Stimulated activated memory B cell treated with anti-CD40 and anti-IgM and Interleukin-4, amounts not matched to agents 10 μg/mL and 1 μg/mL and 100 μg/mL, for 72 hours (primary cell): ENCODE measurements around the gene RPS6KC1.
"Not testable (repeated sequence)": the region's sequence is repeated elsewhere in the genome, so short reads cannot be mapped to it uniquely, and the experiment has no call there.

Source experiments
- ATAC-seq: fragments of 150-1000 bp; cut with Tn5 transposase; 2 replicates; pipeline ENCODE4 v1.10.0; 2021
- H3K27ac Mint-ChIP-seq: one replicate; pipeline ENCODE4 v1.8.0; 2022; ENCODE audit warnings: mild to moderate bottlenecking, mixed read lengths
- H3K27me3 Mint-ChIP-seq: one replicate; pipeline ENCODE4 v1.8.0; 2022; ENCODE audit warnings: mixed read lengths
- H3K36me3 Mint-ChIP-seq: one replicate; pipeline ENCODE4 v1.8.0; 2022; ENCODE audit warnings: mixed read lengths
- H3K4me1 Mint-ChIP-seq: one replicate; pipeline ENCODE4 v1.8.0; 2022; ENCODE audit warnings: mixed read lengths
- H3K4me3 Mint-ChIP-seq: one replicate; pipeline ENCODE4 v1.8.0; 2022; ENCODE audit warnings: mild to moderate bottlenecking, moderate library complexity, mixed read lengths
- H3K9me3 Mint-ChIP-seq: one replicate; pipeline ENCODE4 v1.8.0; 2022; ENCODE audit warnings: mixed read lengths

The RPS6KC1 gene

GRCh38 chr1:213277036-213277435 is 226.0 kb downstream of the RPS6KC1 start:
- no peaks in the 10 kb centered on the region for H3K4me1 Mint-ChIP-seq
- H3K27ac Mint-ChIP-seq: no peak overlapping the region
- H3K27me3 Mint-ChIP-seq: no peaks in the 10 kb centered on the region
- no peak overlapping the region for H3K4me3 Mint-ChIP-seq
- no peak for ATAC-seq
- peaks cover 38% of the 10 kb centered on the region for H3K36me3 Mint-ChIP-seq
- H3K9me3 Mint-ChIP-seq: no peaks in the 10 kb centered on the region

- H3K27ac Mint-ChIP-seq: no peak overlapping the region
- no peak overlapping the region for H3K4me3 Mint-ChIP-seq
- no peak for ATAC-seq
- peaks cover 17% of the 10 kb centered on the region for H3K36me3 Mint-ChIP-seq
- peaks cover 5% of the 10 kb centered on the region for H3K9me3 Mint-ChIP-seq
- no peaks in the 10 kb centered on the region for H3K4me1 Mint-ChIP-seq
- no peaks in the 10 kb centered on the region for H3K27me3 Mint-ChIP-seq
Measured at GRCh38 chr1:213279410-213279809, 228.4 kb downstream of the RPS6KC1 start.

- Mint-ChIP-seq H3K27ac (no peak overlapping the region), H3K4me1 (no peaks in the 10 kb centered on the region), H3K4me3 (no peak overlapping the region), H3K36me3 (no peaks in the 10 kb centered on the region), H3K27me3 (no peaks in the 10 kb centered on the region), H3K9me3 (peaks cover 5% of the 10 kb centered on the region)
- ATAC-seq: no peak
Measured at GRCh38 chr1:213281640-213282301, 230.7 kb downstream of the RPS6KC1 start.

- Mint-ChIP-seq H3K27me3 (no peaks in the 10 kb centered on the region), H3K4me1 (no peaks in the 10 kb centered on the region), H3K9me3 (peaks cover 5% of the 10 kb centered on the region), H3K4me3 (no peak overlapping the region), H3K36me3 (no peaks in the 10 kb centered on the region), H3K27ac (no peak overlapping the region)
- no peak for ATAC-seq
Measured at GRCh38 chr1:213284626-213285025, 233.6 kb downstream of the RPS6KC1 start.

GRCh38 chr1:213286235-213286634 is 235.2 kb downstream of the RPS6KC1 start:
- Mint-ChIP-seq H3K36me3 (no peaks in the 10 kb centered on the region), H3K4me1 (no peaks in the 10 kb centered on the region), H3K27me3 (no peaks in the 10 kb centered on the region), H3K4me3 (no peak overlapping the region), H3K9me3 (peaks cover 5% of the 10 kb centered on the region), H3K27ac (no peak overlapping the region)
- ATAC-seq: no peak

GRCh38 chr1:213287987-213288386 is 236.9 kb downstream of the RPS6KC1 start:
- Mint-ChIP-seq H3K4me1 (no peaks in the 10 kb centered on the region), H3K27ac (no peak overlapping the region), H3K4me3 (no peak overlapping the region)

GRCh38 chr1:213291526-213291925 is 240.5 kb downstream of the RPS6KC1 start:
- Mint-ChIP-seq H3K4me1 (no peaks in the 10 kb centered on the region), H3K27me3 (no peaks in the 10 kb centered on the region)
- ATAC-seq: no peak

More at GRCh38 chr1:213287987-213288386, 236.9 kb downstream of the RPS6KC1 start:
- Mint-ChIP-seq H3K9me3 (peaks cover 5% of the 10 kb centered on the region), H3K27me3 (no peaks in the 10 kb centered on the region), H3K36me3 (no peaks in the 10 kb centered on the region)
- no peak for ATAC-seq

GRCh38 chr1:213292614-213293013 is 241.6 kb downstream of the RPS6KC1 start:
- no peak for ATAC-seq
- Mint-ChIP-seq H3K27me3 (no peaks in the 10 kb centered on the region), H3K4me1 (no peaks in the 10 kb centered on the region), H3K36me3 (peaks cover 10% of the 10 kb centered on the region), H3K9me3 (peaks cover 7% of the 10 kb centered on the region), H3K4me3 (no peak overlapping the region), H3K27ac (no peak overlapping the region)

More at GRCh38 chr1:213291526-213291925, 240.5 kb downstream of the RPS6KC1 start:
- Mint-ChIP-seq H3K27ac (no peak overlapping the region), H3K4me3 (no peak overlapping the region), H3K9me3 (peaks cover 5% of the 10 kb centered on the region), H3K36me3 (peaks cover 9% of the 10 kb centered on the region)

GRCh38 chr1:213295860-213296259 is 244.8 kb downstream of the RPS6KC1 start:
- H3K36me3 Mint-ChIP-seq: peaks cover 14% of the 10 kb centered on the region
- no peak overlapping the region for H3K4me3 Mint-ChIP-seq
- no peak for ATAC-seq
- H3K4me1 Mint-ChIP-seq: no peaks in the 10 kb centered on the region
- no peak overlapping the region for H3K27ac Mint-ChIP-seq
- no peaks in the 10 kb centered on the region for H3K27me3 Mint-ChIP-seq
- H3K9me3 Mint-ChIP-seq: peaks cover 9% of the 10 kb centered on the region

- Mint-ChIP-seq H3K27ac (no peak overlapping the region), H3K9me3 (peaks cover 9% of the 10 kb centered on the region), H3K36me3 (peaks cover 14% of the 10 kb centered on the region), H3K27me3 (no peaks in the 10 kb centered on the region), H3K4me3 (no peak overlapping the region), H3K4me1 (no peaks in the 10 kb centered on the region)
- ATAC-seq: no peak
Measured at GRCh38 chr1:213296558-213296957, 245.5 kb downstream of the RPS6KC1 start.

GRCh38 chr1:213297021-213297420 is 246.0 kb downstream of the RPS6KC1 start:
- Mint-ChIP-seq H3K36me3 (peaks cover 14% of the 10 kb centered on the region), H3K4me3 (no peak overlapping the region), H3K27me3 (no peaks in the 10 kb centered on the region), H3K4me1 (no peaks in the 10 kb centered on the region), H3K27ac (no peak overlapping the region), H3K9me3 (peaks cover 9% of the 10 kb centered on the region)
- ATAC-seq: no peak

- Mint-ChIP-seq H3K4me1 (no peaks in the 10 kb centered on the region), H3K27me3 (no peaks in the 10 kb centered on the region), H3K4me3 (no peak overlapping the region), H3K9me3 (peaks cover 9% of the 10 kb centered on the region), H3K36me3 (peaks cover 13% of the 10 kb centered on the region), H3K27ac (no peak overlapping the region)
- no peak for ATAC-seq
Measured at GRCh38 chr1:213300433-213300832, 249.4 kb downstream of the RPS6KC1 start.

GRCh38 chr1:213301524-213301923 is 250.5 kb downstream of the RPS6KC1 start:
- H3K27me3 Mint-ChIP-seq, ATAC-seq, H3K27ac Mint-ChIP-seq, H3K36me3 Mint-ChIP-seq, H3K4me1 Mint-ChIP-seq, H3K9me3 Mint-ChIP-seq, H3K4me3 Mint-ChIP-seq: not testable (repeated sequence)

- Mint-ChIP-seq H3K4me3 (no peak overlapping the region), H3K36me3 (peaks cover 5% of the 10 kb centered on the region), H3K27me3 (no peaks in the 10 kb centered on the region), H3K4me1 (no peaks in the 10 kb centered on the region), H3K9me3 (no peaks in the 10 kb centered on the region), H3K27ac (no peak overlapping the region)
- ATAC-seq: no peak
Measured at GRCh38 chr1:213303286-213303685, 252.2 kb downstream of the RPS6KC1 start.

GRCh38 chr1:213315571-213315970 is 264.5 kb downstream of the RPS6KC1 start:
- no peak overlapping the region for H3K4me3 Mint-ChIP-seq
- no peak for ATAC-seq
- no peaks in the 10 kb centered on the region for H3K27me3 Mint-ChIP-seq
- H3K36me3 Mint-ChIP-seq: no peaks in the 10 kb centered on the region
- H3K27ac Mint-ChIP-seq: no peak overlapping the region
- peaks cover 2% of the 10 kb centered on the region for H3K9me3 Mint-ChIP-seq
- H3K4me1 Mint-ChIP-seq: no peaks in the 10 kb centered on the region

- not testable (repeated sequence) for H3K27ac Mint-ChIP-seq, ATAC-seq, H3K4me1 Mint-ChIP-seq, H3K36me3 Mint-ChIP-seq, H3K4me3 Mint-ChIP-seq, H3K27me3 Mint-ChIP-seq, H3K9me3 Mint-ChIP-seq
Measured at GRCh38 chr1:213318458-213318857, 267.4 kb downstream of the RPS6KC1 start.
